Suprapubic skin (tissue), 3 donors: Measurements from ENCODE around the gene DSCAML1.

ENCODE experiments used
- CTCF ChIP-seq, 2 donors: fragments of 200-600 bp in 1 of 2; fragments of 450-650 bp in 1 of 2; sonication (generic) in 1 of 2; IDR thresholded peaks; one replicate each; pipeline ENCODE4 v1.5.1; 2016 to 2019; ENCODE audit warnings: antibody characterized with exemption in 2 of 2, mild to moderate bottlenecking in 1 of 2, moderate library complexity in 1 of 2
- POLR2A ChIP-seq, 2 donors: fragments of 450-650 bp; IDR thresholded peaks; one replicate each; pipeline ENCODE4 v1.6.1; 2017; ENCODE audit warnings: antibody characterized with exemption in 2 of 2, mild to moderate bottlenecking in 2 of 2, moderate library complexity in 2 of 2

- TF ChIP-seq CTCF (IDR thresholded peaks at IDR 0.05): no peak
- no peak for TF ChIP-seq POLR2A (IDR thresholded peaks at IDR 0.05)
These were observed 376.4 kb downstream of the DSCAML1 start for GRCh38 chr11:117420598-117420997.
